ELR (cell line): ENCODE data around the gene FAM136A.
"Not testable (repeated sequence)": the region's sequence is repeated elsewhere in the genome, so short reads cannot be mapped to it uniquely, and the experiment has no call there.

Experiments
- DNase-seq: peaks from one replicate; pipeline ENCODE4 v3.0.0-alpha.2; 2015; ENCODE audit warnings: low read depth

Gene FAM136A

DNA sequence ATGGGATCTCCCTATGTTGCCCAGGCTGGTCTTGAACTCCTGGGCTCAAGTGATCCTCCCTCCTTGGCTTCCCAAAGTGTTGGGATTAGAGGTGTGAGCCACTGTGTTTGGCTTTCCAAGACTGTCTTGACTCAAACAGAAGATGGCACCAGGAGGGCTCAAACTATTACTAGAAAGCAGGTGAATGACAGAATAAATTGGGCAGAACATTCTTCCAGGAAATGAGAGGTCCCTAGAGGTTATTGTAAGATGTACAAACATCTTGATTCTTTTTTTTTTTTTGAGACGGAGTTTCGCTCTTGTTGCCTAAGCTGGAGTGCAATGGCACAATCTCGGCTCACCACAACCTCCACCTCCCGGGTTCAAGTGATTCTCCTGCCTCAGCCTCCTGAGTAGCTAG, 4.0 kb downstream of the FAM136A start:
- not testable (repeated sequence) for DNase-seq

DNA sequence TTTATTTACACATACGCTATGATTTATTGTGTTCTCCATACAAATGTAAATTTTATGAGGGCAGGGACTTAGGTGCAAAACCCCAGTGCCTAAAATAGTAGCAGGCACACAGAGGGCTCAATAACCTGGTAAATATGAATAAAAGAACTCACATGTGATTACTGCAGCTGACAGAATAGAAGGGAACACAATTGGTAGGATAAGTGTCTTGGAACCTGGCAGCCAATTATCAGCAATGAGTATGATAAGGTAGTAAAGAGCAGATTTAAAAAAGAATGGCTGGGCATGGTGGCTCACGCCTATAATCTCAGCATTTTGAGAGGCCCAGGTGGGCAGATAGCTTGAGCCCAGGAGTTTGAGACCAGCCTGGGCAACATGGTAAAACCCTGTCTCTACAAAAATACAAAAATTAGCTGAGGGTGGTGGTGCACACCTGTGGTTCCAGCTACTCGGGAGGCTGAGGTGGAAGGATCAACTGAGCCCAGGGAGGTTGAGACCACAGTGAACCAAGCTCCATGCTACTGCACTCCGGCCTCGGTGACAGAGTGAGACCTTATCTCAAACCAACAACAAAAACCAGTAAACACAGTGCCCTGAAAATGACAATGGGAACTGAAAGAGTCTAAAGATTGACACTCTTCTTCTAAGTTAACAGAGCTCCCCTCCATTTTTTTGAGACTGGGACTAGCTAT, 18.2 kb downstream of the FAM136A start:
- no peak for DNase-seq

DNA sequence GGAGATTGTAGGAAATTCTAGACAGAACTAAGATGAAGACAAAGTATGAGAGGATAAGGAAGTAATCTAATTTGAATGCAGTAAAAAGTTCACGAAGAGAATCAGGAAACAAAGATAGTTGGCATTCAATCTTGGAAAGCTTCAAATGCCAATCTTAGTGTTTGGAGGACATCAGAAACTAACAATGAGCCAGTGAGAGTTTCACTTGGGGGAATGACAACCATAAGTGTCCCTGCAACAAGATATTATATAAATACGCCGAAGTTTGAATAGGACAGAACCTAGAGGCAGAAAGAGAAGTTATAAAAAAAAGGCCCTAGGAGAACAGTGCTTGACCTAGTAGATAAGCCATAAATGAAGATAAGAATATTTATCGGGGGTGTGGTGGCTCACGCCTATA, 19.4 kb downstream of the FAM136A start:
- no peak for DNase-seq

GRCh38 chr2:70280242-70280798, 21.5 kb downstream of the FAM136A start:
- DNase-seq: no peak

- DNase-seq: no peak
Observed at GRCh38 chr2:70270323-70270722, 31.5 kb downstream of the FAM136A start.

GRCh38 chr2:70269422-70270302, 32.2 kb downstream of the FAM136A start:
- not testable (repeated sequence) for DNase-seq

DNA sequence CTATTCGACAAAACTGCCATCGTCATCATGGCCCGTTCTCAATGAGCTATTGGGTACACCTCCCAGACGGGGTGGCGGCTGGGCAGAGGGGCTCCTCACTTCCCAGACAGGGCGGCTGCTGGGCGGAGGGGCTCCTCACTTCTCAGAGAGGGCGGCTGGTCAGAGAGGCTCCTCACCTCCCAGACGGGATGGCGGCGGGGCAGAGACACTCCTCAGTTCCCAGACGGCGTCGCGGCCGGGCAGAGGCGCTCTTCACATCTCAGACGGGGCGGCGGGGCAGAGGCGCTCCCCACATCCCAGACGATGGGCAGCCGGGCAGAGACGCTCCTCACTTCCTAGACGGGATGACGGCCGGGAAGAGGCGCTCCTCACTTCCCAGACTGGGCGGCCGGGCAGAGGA, 34.9 kb downstream of the FAM136A start:
- not testable (repeated sequence) for DNase-seq

DNA sequence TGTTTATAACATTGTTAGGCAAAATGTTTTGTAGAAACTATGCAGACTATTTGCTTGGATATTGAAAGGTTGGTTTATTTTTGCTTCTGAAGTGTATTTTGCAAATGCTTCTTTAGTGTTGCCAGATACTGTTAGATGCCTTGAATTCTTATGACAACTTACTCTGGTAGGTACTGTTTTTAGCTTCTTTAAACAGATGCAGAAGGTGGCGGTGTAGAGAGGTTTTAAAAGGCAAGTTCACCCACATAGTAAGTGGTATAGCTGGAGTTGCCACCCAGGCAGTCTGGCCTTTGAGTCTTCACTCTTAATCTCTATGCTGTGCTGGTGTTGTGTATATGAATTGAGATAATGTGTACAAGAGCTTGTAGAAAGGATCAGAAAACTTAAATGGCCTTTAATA, 40.4 kb downstream of the FAM136A start:
- DNase-seq: no peak

DNA sequence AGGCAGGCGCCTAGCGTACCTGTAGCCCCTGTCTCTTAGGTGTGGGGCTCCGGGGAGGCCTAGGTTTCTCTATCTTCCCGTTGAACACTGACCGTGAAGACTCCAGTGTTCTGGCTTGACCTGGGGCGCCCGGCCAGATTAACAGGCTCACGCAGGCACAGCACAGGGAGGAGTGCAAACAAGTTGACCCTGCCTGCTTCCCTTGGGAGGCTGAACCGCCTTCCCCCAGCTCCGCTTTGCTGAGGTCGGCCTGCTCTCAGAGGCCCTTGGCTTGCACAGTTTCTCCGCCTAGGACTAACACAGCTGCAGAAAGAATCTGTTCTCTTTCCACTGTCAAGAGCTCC, 43.4 kb downstream of the FAM136A start:
- DNase-seq: peak; percentile 37

DNA sequence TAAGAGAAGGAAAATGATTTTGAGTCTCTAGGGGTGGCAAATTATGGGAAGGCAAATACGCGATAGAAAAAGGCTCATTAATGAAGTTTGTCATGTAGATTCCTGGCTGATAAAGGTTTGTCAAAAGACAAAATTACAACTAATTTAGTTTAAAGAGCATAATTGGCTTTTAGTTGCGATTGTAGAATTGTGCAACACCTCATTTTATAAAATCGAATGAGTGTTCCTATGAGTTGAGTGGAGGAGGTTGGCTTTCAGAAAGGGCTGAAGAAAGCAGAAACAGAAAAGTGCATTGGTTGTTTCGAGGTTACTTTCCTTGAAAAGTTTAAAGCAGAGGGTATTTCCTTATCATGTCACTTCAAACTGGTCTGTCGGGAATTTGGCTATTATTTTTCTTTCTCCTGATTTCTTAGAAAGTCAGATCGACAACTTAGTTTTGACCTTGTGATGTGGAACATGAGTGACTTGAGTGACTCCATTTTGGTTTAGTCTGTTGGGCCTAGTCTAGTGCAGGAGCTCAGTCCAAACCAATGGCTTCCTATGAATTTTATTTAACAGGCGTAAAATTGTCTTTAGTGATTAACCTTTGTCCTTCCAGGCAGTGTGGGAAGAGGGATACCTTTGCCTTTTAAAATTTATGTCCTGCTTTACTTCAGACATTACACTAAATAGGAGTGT, 46.1 kb downstream of the FAM136A start:
- DNase-seq: no peak

DNA sequence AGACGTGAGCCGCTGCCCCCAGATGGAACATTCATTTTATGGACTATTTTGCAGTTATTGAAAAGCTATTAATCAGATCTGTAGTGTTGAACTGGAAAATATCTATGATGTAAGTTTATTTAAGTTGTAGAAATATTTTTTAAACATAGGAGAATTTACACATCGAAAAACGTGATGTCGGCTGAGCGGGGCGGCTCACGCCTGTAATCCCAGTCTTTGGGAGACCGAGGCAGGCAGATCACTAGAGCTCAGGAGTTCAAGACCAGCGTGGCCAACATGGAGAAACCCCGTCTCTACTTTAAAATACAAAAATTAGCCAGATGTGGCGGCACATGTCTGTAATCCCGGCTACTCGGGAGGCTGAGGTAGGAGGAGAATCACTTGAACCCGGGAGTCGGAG, 51.4 kb downstream of the FAM136A start:
- DNase-seq: no peak

GRCh38 chr2:70248181-70248847, 53.6 kb downstream of the FAM136A start, which contains the start of gene TIA1:
Gene TIA1 (minus strand): TSS chr2:70248628. CDS start chr2:70248430, 198 bp downstream.
- peak; percentile 99 for DNase-seq

- DNase-seq: peak; percentile 52
Observed at GRCh38 chr2:70247364-70248180, 54.3 kb downstream of the FAM136A start.
